HCT116 (cell line): ENCODE data around the gene GGA1. TPM values are rescaled to one million over a fixed set of nuclear protein-coding genes. Genes with fewer than 3 reads are reported as not detected.
A peak's percentile ranks its signal among the peaks of the same experiment; 100 is the strongest.

Experiments used
- ATAC-seq: fragments of 200-7000 bp; cut with Tn5 transposase; 2 replicates; pipeline ENCODE4 v1.9.1; 2020; ENCODE audit warnings: mild to moderate bottlenecking, moderate library complexity
- BruUV-seq: library from RNA; stranded (reverse); fragments of 400-500 nt; replicated peaks from 2 replicates; lab custom pipeline; 2021; lab: Mats Ljungman, UMichigan
- CTCF ChIA-PET: fragments of 300-600 bp; sonication (Branson Sonifier 250); formaldehyde crosslinking; loops from one replicate; lab custom pipeline; 2021; ENCODE audit warnings: antibody characterized with exemption; lab: Charles Lee
- POLR2A ChIA-PET: fragments of 300-600, 350-600 bp; sonication (Branson Sonifier 250); formaldehyde crosslinking; loops from one replicate; lab custom pipeline; 2021; ENCODE audit warnings: antibody characterized with exemption; lab: Charles Lee
- RAD21 ChIA-PET, 2 experiments: fragments of 300-600 bp; sonication (Branson Sonifier 250); formaldehyde crosslinking; loops; one replicate each; lab custom pipeline; 2023; ENCODE audit warnings: low total read pairs in 2 of 2; ENCODE audit not compliant: uncharacterized antibody in 2 of 2, unreplicated experiment in 2 of 2, low non-redundant PET in 1 of 2; lab: Charles Lee
- DNase-seq: peaks from one replicate; pipeline ENCODE4 v3.0.0-alpha.2; 2010; ENCODE audit warnings: low read depth, low spot score
- H2AFZ ChIP-seq: fragments of 200-600 bp; shearing (Covaris generic), sonication (generic); 2 replicates; pipeline ENCODE4 v1.6.1; 2017; ENCODE audit warnings: low read depth, mixed run types, mixed read lengths, antibody characterized with exemption, low read length; ENCODE audit not compliant: poor library complexity, severe bottlenecking
- H3K27ac ChIP-seq: 2 replicates; pipeline ENCODE4 v1.5.1; 2012; ENCODE audit warnings: low read depth, low read length
- H3K27me3 ChIP-seq: fragments of 200-600 bp; sonication (generic); 2 replicates; pipeline ENCODE4 v1.6.1; 2016; ENCODE audit warnings: mixed run types, low read length, mixed read lengths; ENCODE audit not compliant: insufficient read depth
- H3K36me3 ChIP-seq, 2 experiments: fragments of 200-500 bp in 1 of 2; fragments of 200-600 bp in 1 of 2; sonication (Bioruptor generic) in 1 of 2; sonication (generic) in 1 of 2; 2 replicates each; pipeline versions ENCODE4 v1.5.1 to v1.6.1; 2014 to 2016; ENCODE audit warnings: low read length in 2 of 2, inconsistent platforms in 1 of 2, mixed read lengths in 1 of 2, mixed run types in 1 of 2; ENCODE audit not compliant: insufficient read depth in 2 of 2, control insufficient read depth in 1 of 2
- H3K4me1 ChIP-seq, 2 experiments: fragments of 200-600 bp in 1 of 2; sonication (generic) in 1 of 2; 2 replicates each; pipeline versions ENCODE4 v1.5.1 to v1.6.1; 2012 to 2017; ENCODE audit warnings: low read length in 2 of 2, inconsistent platforms in 1 of 2, mild to moderate bottlenecking in 1 of 2, mixed read lengths in 1 of 2, mixed run types in 1 of 2, moderate library complexity in 1 of 2; ENCODE audit not compliant: insufficient read depth in 2 of 2, control insufficient read depth in 1 of 2
- H3K4me2 ChIP-seq: fragments of 200-600 bp; sonication (generic); 2 replicates; pipeline ENCODE4 v1.6.1; 2017; ENCODE audit warnings: mixed run types, low read length, mixed read lengths
- H3K4me3 ChIP-seq, 2 experiments: fragments of 200-600 bp in 1 of 2; sonication (generic) in 1 of 2; replicated peaks in 1 of 2; 2 replicates each; pipeline ENCODE4 v1.5.1; 2011 to 2016; ENCODE audit warnings: low read length in 2 of 2, control low read depth in 1 of 2, low read depth in 1 of 2, mild to moderate bottlenecking in 1 of 2, mixed read lengths in 1 of 2, mixed run types in 1 of 2
- H3K79me2 ChIP-seq: fragments of 200-600 bp; sonication (generic); 2 replicates; pipeline ENCODE4 v1.6.1; 2017; ENCODE audit warnings: mild to moderate bottlenecking, mixed run types, low read length, moderate library complexity, mixed read lengths; ENCODE audit not compliant: insufficient read depth
- H3K9ac ChIP-seq: fragments of 200-600 bp; sonication (generic); 2 replicates; pipeline ENCODE4 v1.6.1; 2016; ENCODE audit warnings: low read length, mixed read lengths
- H3K9me2 ChIP-seq: fragments of 200-600 bp; sonication (generic), shearing (Covaris generic); 2 replicates; pipeline ENCODE4 v1.6.1; 2017; ENCODE audit warnings: mixed run types, mild to moderate bottlenecking, moderate library complexity; ENCODE audit not compliant: insufficient read depth
- H3K9me3 ChIP-seq, 2 experiments: fragments of 200-500 bp in 1 of 2; fragments of 200-600 bp in 1 of 2; sonication (Bioruptor generic) in 1 of 2; sonication (generic) in 1 of 2; 2 replicates each; pipeline ENCODE4 v1.6.1; 2014 to 2017; ENCODE audit warnings: low read length in 2 of 2, mixed read lengths in 2 of 2, inconsistent platforms in 1 of 2, low read depth in 1 of 2, mild to moderate bottlenecking in 1 of 2, mixed run types in 1 of 2, moderate library complexity in 1 of 2; ENCODE audit not compliant: control insufficient read depth in 1 of 2, insufficient read depth in 1 of 2
- H4K20me1 ChIP-seq: fragments of 200-600 bp; sonication (generic), shearing (Covaris generic); 2 replicates; pipeline ENCODE4 v1.6.1; 2017; ENCODE audit warnings: mixed run types, mild to moderate bottlenecking, moderate library complexity; ENCODE audit not compliant: insufficient read depth
- JUND ChIP-seq: IDR thresholded peaks from 2 replicates; pipeline ENCODE4 v1.6.1; 2012
- POLR2A ChIP-seq: IDR thresholded peaks from 2 replicates; pipeline ENCODE4 v1.7.0; 2011; ENCODE audit warnings: borderline replicate concordance; ENCODE audit not compliant: insufficient read depth, insufficient read length; ENCODE audit errors: extremely low read depth
- POLR2AphosphoS5 ChIP-seq: IDR thresholded peaks from 2 replicates; pipeline ENCODE4 v1.6.1; 2011; ENCODE audit warnings: mild to moderate bottlenecking, low read depth, low read length, moderate library complexity
- YY1 ChIP-seq: IDR thresholded peaks from 2 replicates; pipeline ENCODE4 v1.6.1; 2011; ENCODE audit warnings: low read length, low read depth, moderate library complexity, mild to moderate bottlenecking; ENCODE audit not compliant: insufficient replicate concordance; ENCODE audit errors: extremely low read depth
- ZBTB33 ChIP-seq: IDR thresholded peaks from 2 replicates; pipeline ENCODE4 v1.6.1; 2011; ENCODE audit warnings: mild to moderate bottlenecking, low read length, moderate library complexity; ENCODE audit not compliant: insufficient replicate concordance; ENCODE audit errors: extremely low read depth
- intact Hi-C: fragments of 100-400 bp; cut with micrococcal nuclease; formaldehyde crosslinking; loops from 2 replicates; pipeline ENCODE4 v1.10.0; 2022
- total RNA-seq: library from RNA; stranded (reverse); gene quantifications from one replicate; pipeline ENCODE4 v1.2.1, GENCODE V29; 2021; ENCODE audit not compliant: unreplicated experiment

The GGA1 gene
- total RNA-seq, 1 experiment from 2014 or later = 89.8 TPM

DNA sequence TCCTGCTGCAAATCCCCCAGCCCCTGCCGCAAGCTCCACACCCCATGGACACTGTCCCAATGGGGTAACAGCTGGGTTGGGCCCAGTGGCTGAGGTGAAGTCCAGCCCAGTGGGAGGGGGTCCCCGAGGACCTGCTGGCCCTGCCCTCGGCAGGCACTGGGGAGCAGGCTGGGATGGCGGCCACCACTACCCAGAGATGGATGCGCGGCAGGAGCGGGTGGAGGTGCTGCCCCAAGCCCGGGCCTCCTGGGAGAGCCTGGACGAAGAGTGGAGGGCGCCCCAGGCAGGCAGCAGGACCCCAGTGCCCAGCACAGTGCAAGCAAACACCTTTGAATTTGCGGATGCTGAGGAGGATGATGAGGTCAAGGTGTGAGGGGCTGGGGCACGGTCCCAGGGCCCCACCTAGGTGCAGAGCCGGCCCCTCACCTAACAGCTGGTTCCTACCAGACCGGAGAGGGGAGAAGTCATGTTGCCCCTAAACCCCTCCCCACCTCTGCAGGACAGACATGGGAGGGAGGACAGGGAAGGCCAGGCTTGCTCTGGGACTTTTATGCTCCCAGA, 40.1 kb upstream of the GGA1 start (continued):
- TF ChIP-seq ZBTB33 = no peak

- no peak overlapping the region for H2AFZ ChIP-seq
- no peaks in the 10 kb centered on the region for H3K9me3 ChIP-seq
- TF ChIP-seq POLR2A = peak; percentile 60
- no peak for TF ChIP-seq JUND
- TF ChIP-seq YY1 = peak; percentile 54
- peak; percentile 66; the same call in 1 of the 2 replicates for TF ChIP-seq POLR2AphosphoS5
- ATAC-seq (peak; percentile 59), DNase-seq (no peak)
- ChIA-PET RAD21 (interaction anchor here (0.6 to 1.5 kb wide), 8 partner anchors 7 to 253 kb away, joined by 3 to 4 read pairs (median 3); partner anchors contain the start of gene PDXP (in 1 of the 2)), CTCF (interaction anchor here (0.7 to 10.7 kb wide), 9 partner anchors 8 to 252 kb away, joined by 3 to 238 read pairs (median 4); no protein-coding TSS in a partner anchor), POLR2A (interaction anchor here (0.6 to 3.2 kb wide), 5 partner anchors 19 to 39 kb away, joined by 3 to 9 read pairs (median 4); partner anchors contain the start of gene GGA1)
- peaks cover 37% of the 10 kb centered on the region for H3K79me2 ChIP-seq
- peaks cover 55 to 77% of the 10 kb centered on the region in 2 experiments for H3K4me1 ChIP-seq
- peaks cover 3 to 27% of the 10 kb centered on the region in 2 experiments; a peak in 1 of 4 replicates for H3K36me3 ChIP-seq
- peak overlapping the region; percentile 48 for H3K9ac ChIP-seq
- H4K20me1 ChIP-seq = peaks cover 6% of the 10 kb centered on the region; the same call in 1 of the 2 replicates
- peak overlapping the region; percentile 72 for H3K27ac ChIP-seq
- no peaks in the 10 kb centered on the region for H3K27me3 ChIP-seq
- TSS peak; percentile 19 for BruUV-seq
- peak overlapping the region; percentile 63 for H3K4me2 ChIP-seq
- intact Hi-C loops = no loop called here
- peak overlapping the region in 1 of 2 experiments; percentile 30; a peak in 2 of 4 replicates for H3K4me3 ChIP-seq
- no peaks in the 10 kb centered on the region for H3K9me2 ChIP-seq
These were observed 39.4 kb upstream of the GGA1 start for GRCh38 chr22:37569009-37569920.
